HL-60 (cell line): ENCODE results near the gene SOSTDC1.

Experiments used
- CTCF ChIP-seq: IDR thresholded peaks from one replicate; pipeline ENCODE4 v1.5.1; 2011; ENCODE audit warnings: low read length, control low read depth, inconsistent platforms; ENCODE audit not compliant: insufficient read depth
- POLR2AphosphoS5 ChIP-seq: IDR thresholded peaks from 2 replicates; pipeline ENCODE4 v1.6.1; 2012; ENCODE audit warnings: low read depth
- REST ChIP-seq: IDR thresholded peaks from 2 replicates; pipeline ENCODE4 v1.6.1; 2012; ENCODE audit warnings: low read depth; ENCODE audit not compliant: insufficient replicate concordance

GRCh38 chr7:16447876-16448275 lies 17.7 kb downstream of the SOSTDC1 start:
- TF ChIP-seq REST (no peak), CTCF (no peak), POLR2AphosphoS5 (no peak)
